DMS 273 (cell line): ENCODE data around the gene KIF20B.
"Not testable (repeated sequence)": the region's sequence is repeated elsewhere in the genome, so short reads cannot be mapped to it uniquely, and the experiment has no call there.

Source experiments
- DNase-seq: peaks from one replicate; lab custom pipeline; 2025; ENCODE audit not compliant: unreplicated experiment; lab: John Stamatoyannopoulos, UW

Gene KIF20B

DNA sequence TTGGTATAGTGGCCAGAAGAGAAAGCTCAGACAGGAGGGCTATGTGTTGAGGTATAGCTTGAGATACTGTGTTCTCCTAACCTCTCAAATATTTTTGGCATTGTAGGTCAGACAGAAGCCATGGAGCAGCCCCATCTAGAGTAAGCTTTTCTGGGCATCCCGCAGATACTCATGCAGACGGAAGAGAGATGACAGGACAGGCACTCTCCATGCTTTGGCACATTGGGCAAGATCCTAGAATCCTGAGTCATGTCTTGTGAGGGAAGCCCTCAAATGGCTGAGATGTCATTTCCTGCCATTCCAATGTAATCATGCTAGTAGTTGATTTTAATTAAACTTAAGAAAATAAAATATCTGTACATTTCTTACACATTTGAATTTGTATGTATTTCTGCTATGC, 16.8 kb upstream of the KIF20B start:
- no peak for DNase-seq

DNA sequence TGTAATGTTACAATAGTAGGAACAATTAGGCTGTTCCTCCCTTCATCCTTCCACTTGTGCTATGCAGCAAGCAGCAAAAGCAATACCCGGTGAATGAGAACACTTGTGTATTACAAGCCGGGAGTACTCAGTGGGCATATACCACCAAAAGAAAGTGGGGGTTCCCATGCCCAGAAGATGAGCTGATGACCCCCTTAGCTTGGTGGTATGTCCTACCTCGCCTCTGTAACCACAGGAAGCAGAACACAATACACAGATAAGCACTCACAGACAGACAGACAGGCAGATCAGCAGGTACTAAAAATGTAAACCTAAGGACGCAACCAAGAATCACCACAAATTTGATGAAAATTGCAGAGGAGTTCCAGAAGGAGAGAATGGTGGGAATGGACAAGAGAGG, 15.5 kb upstream of the KIF20B start:
- DNase-seq, result no peak

DNA sequence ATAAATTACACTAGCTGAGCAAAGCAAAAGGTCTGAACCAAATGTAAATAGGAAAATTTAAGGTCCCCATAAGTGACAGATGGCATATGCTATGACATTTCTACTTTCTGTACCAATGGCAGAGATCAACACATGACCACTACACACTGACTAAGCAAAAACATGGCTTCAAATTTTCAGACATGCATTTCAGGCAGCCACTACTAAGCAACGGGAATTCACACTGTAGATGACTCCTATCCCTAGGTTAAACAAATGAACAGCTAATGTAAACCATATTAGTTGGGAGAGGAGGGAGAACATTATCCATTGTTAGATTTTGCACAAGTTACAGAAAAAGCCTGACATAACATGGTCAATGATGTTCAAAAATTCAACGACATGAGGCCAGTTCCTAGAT, 11.4 kb upstream of the KIF20B start:
- DNase-seq, result no peak

DNA sequence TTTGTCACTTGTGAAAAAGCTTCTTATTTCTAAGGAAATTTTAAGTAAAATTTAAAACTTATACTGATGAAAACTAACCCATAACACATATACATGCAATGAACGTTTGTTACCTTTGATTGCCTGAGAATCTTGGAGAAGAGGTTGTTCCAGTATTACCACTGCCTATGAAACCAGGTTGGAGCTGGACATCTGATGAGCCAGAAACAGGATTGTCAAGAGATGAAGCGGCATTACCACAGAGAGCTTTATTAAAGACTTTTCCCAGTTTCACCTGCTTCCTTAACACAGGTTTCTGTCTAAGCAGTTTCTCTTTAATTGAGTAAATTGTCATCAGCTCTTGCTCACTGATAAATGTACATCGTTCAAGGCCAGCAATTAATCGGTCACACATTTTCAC, 9.0 kb upstream of the KIF20B start:
- DNase-seq, result no peak

DNA sequence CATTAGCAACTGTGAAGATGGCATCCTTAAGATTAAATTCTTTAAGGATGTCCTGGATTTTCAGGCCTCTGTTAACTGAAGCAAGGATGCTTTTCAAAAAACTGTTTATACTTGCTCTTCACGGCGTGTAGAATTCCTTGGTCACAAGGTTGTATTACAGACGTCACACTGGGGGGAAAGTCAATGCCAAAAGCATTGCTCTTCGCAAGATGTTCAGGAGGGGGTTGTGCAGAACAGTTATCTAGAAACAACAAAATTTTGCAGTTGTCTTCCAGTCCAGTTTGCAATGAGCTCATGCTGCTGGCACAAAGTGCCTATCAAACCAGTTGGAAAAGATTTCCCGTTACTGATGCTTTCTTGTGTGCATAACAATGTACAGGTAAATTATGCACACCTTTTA, 8.2 kb upstream of the KIF20B start:
- no peak for DNase-seq

DNA sequence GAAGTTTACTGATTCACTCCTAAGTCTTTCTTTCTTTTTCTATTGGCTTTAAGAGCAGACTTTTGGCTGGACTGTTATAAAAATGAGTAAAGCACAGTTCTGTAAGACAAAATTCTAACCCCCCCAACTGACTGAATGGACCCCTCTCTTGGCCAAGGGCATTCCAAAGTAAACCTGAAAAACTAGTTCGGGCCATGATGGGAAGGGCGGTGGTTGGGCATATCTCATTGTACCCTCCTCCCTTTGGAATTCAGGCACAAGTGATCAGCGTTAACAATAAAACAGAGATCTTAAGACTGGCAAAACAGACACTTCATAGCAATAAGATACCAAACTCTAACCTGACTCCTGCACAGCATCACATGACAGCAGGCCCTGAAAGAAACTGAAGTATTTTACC, 6.1 kb upstream of the KIF20B start:
- no peak for DNase-seq

DNA sequence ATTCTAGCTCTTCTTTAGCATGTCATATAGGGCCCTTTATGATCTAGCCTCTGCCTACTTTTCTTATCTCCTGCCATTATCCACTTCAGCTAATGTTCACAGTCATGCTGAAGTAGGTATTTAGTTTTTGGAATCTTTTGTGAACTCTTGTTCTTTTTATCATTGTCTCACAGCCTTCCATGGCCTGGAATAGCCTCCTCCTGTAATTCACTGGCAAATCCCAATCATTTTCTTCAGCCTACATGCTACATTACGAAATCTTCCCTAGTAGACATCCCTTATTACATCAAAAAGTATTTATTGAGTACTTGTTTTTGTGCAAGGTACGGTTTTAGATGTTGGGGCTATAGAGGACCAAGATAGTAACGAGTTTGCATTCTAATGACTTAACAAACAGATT, 3.4 kb upstream of the KIF20B start:
- DNase-seq, result no peak

DNA sequence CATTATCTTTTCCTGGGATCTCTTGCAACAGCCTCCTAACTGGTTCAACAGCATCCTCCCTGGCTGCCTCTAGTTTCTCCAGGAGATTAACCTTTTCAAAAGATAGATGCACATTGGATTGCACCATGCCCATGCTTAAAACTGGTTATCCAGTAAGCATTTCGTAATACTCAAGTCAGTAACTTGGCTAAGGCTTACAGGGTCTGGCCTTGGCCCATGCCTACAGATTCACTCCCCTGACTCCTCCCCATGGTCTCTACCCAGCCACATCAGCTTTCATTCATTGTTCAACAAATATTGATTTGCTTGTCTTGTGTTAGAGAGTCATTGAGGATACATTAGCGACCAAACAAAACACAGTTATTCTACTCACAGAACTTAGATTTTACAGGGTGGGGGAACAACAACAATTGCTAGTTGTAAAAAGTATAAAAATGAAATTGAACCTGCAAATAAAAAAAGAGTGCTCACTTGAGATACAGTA, 1.8 kb upstream of the KIF20B start:
- peak; percentile 44 for DNase-seq

DNA sequence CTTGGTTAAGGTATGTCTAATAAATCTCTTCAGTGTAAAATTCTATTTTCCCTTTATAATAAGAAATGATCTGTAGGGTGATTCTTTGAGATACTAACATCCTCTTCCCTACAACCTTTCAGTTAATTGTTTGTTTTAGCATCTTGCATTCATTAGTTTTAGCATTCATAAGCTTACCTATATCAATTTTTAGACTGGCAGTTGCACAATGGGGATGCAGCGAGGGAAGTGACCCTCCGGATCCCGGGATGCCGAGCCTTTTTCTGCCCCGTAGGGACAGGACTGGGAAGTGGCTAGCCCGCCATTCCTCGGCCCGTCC, 508 bp upstream of the KIF20B start:
- DNase-seq, result no peak

DNA sequence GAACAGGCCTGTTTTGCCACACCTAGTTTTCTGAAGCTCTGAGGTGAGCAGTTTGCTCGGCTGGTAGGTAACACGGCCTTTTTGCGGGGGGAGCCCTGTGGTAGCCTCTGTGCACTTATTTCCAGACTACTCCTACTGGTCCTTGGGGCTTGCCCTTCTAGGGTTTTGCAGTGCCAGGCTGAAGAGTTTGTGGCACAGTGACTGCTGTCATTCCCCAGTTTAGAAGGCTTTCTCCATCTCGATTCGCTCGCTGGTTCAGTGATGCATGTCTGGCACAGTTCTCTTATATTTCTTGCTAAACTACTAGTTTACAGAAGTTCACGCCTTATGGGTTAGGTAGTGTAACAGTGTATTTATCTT, 711 bp downstream of the KIF20B start:
- peak; percentile 22 for DNase-seq

DNA sequence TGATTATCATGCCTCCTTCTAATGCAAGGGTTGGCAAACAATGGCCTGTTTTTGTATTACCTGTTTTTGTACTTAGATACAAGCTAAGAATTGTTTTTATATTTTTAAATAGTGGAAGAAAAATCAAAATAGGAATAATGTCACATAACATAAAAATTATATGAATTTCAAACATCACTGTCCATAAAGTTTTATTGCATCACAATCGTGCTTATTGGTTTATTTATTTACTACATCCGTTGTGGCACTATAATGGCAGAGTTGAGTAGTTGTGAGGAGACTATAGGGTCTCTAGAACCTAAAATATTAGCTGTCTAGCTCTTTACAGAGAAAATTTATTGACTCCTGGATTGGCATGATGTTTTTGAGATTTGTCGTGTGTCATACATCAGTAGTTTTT, 4.1 kb downstream of the KIF20B start:
- no peak for DNase-seq

DNA sequence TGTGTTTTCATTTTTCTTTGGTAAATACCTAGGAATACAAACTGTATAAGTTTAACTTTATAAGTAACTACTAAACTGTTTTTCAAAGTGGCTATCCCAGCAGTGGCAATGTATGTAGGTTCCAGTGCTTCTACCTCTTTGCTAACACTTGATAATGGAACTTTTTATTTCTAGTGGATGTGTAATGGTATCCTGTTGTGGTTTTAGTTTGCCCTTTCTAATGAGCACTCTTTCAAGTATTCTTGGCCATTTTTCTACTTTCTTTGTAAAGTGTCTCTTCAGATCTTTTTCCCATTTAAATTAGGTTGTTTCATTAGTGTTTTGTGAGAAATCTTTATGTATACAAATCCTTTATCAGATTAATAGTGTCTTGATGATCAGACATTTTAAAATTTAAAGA, 4.6 kb downstream of the KIF20B start:
- DNase-seq, result no peak

DNA sequence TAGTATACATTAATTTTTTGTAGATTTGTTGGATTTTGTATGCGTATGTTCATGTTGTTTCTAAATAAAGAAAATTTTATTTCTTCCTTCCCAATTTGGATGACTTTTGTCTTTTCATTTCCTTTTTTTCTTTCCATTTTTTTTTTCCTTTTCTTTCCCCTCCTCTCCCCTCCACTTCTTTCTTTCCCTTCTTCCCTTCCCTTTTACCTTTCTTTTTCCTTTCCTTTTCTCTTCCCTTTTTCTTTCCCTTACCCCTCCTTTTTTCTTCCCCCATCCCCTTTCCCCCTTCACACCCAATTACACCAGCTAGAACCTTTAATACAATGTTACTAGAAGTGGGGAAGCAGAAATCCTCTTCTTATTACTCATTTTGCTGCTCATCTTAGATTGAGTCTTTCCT, 6.0 kb downstream of the KIF20B start:
- no peak for DNase-seq

DNA sequence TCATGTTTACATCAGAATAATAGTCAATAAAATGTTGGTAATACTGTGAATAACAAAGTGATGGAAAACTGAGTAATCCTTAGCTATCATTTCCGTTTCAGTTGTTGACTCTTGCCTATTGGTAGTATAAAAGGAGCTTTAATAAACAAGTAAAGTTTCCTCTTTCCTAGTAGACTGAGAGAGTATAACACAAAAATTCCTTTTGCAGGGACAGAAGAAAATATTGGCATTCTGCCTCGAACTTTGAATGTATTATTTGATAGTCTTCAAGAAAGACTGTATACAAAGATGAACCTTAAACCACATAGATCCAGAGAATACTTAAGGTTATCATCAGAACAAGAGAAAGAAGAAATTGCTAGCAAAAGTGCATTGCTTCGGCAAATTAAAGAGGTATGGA, 9.4 kb downstream of the KIF20B start:
- DNase-seq, result no peak

DNA sequence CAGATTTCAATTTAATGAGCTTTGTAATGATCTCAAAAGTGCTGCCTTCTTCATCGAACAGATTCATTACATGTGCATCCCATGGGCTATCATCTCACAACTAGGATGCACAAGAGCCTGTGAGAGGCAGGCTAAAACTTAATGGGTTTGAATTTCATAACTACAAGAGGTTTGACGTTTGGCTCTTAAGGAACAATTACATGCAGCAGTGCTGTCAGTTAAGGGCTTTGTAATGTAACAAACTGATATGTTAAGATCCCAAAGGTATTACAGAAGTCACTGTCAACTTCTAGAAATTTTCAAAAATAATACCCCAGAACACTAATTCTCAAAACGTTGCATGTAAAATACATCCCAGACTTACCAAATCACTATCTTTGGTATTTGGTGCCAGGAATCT, 33.2 kb downstream of the KIF20B start:
- no peak for DNase-seq

DNA sequence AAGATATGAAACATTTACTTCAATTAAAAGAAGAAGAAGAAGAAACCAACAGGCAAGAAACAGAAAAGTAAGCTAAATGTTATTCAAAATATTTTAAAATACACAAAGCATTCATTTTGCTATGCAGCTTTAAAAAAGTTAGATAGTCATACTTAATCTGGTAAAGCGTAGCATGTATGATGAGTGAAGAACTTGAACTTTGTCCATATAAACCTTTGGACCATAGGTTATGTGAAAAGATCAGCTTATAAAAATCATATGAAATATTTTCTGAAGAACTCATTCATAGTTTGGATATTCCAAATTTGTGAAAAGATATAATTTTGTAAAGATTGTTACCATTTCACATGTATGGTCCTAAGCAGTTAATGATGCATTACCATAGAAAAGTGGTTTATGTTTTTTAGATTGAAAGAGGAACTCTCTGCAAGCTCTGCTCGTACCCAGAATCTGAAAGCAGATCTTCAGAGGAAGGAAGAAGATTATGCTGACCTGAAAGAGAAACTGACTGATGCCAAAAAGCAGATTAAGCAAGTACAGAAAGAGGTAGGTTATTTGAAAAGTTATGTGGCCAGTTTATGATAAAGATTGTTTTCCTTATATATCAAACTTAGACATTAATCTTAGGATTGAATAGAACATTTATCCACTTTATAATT, 37.3 kb downstream of the KIF20B start:
- DNase-seq, result no peak

DNA sequence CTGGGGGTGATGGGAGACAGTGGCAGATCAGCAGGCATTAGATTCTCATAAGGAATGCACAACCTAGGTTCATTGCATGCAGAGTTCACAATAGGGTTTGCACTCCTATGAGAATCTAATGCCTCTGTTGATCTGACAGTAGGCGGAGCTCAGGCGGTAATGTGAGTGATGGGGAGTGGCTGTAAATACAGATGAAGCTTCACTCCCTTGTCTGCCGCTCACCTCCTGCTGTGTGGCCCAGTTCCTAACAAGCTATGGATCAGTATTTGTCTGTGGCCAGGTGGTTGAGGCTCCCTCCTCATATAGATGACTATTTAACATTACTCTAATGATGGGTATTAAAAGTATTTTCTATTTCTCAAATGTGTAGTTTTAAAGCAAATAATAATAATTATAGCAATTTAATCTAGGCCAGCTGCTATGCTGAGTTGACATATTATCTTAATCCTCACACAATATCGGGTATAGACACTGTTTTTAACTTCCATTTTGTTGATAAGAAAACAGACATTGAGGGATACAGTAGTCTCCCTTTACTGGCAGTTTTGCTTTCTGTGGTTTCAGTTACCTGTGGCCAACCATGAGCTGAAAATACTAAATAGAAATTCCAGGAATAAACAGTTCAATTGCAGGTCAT, 39.9 kb downstream of the KIF20B start:
- DNase-seq, result no peak

DNA sequence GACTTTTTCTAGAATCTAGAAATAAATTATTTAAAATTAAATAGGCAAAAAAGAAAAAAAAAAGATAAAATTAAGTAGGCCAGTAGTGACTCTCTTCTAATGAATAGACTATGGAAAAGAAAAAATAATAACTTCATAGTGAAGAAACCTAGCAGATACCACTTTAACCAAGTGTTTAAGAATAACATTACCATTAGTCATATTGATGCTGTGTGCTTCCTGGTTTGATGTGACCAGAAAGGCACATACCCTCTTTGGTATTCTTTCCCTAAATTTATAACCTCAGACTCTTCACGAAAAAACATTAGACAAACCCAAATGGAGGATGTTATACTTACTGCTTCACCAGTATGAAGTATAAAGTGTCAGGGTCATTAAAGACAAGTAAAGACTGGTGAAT, 42.6 kb downstream of the KIF20B start:
- no peak for DNase-seq

DNA sequence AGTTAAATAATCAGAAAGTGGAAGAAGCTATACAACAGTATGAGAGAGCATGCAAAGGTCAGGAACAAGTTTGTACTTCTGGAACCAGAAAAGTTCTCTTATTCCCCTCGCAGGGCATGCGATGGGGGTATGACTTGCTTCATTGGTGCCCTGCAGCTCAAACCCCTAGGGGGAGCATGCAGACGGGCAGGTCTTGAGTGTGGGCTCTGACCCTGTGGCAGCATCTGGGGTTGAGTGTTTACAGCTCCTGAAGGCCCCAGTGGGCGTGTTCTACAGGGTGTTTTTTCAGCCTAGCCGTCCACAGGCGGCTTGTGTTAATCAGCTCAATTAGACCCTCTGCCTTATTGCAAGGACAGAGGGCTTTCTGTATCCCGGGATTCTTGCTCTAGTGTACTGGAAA, 44.5 kb downstream of the KIF20B start:
- no peak for DNase-seq

DNA sequence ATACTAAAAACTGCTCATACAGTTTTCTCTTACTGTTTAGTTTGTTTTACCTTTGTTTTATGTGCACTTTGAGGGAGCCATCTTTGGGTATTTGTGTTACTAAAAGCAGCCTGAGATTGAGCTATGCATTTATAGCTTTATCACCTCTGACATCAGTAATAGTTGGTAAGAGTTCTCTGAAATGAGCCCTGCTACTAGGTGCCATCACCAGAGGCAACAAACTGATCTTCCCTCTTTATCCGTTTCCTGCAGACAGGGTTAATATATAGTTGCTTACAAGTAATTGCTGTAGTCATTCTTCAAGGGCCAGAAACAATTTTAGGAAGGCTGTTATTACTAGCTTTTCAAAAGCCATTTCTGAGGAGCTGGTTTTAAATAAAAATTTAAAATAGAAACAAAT, 49.1 kb downstream of the KIF20B start:
- no peak for DNase-seq

DNA sequence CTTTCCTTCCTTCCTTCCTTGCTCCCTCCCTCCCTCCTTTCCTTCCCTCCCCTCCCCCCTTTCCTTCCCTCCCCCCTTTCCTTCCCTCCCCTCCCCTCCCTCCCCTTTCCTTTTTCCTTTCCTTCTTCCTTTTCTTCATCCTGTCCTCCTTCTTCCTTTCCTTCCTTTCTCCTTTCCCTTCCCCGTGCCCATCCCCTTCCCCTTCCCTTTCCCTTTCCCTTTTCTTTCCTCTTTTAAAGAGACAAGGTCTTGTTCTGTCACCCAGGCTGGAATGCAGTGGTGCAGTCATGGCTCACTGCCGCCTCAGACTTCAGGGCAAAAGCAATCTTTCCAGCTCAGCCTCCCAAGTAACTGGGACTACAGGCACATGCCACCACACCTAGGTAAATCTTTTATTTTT, 54.0 kb downstream of the KIF20B start:
- no peak for DNase-seq

DNA sequence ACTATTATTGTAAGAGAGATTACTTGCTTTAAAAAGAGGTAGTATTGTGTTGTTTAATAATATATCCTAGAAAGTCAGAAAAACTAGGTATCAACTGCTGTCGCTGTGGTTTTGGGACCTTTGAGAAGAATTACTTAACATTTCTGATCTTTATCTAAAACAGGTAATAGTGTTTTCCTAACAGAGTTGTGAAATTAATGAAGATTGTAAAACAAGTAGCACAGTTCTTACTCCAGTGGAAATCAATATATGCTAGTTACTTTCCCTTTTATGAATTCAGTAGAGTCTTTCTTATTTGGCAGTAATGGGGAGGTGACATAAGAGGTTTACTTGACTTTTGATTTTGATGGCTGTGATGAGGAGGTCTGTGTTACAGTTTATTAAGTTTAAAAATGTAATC, 58.1 kb downstream of the KIF20B start:
- DNase-seq, result no peak

DNA sequence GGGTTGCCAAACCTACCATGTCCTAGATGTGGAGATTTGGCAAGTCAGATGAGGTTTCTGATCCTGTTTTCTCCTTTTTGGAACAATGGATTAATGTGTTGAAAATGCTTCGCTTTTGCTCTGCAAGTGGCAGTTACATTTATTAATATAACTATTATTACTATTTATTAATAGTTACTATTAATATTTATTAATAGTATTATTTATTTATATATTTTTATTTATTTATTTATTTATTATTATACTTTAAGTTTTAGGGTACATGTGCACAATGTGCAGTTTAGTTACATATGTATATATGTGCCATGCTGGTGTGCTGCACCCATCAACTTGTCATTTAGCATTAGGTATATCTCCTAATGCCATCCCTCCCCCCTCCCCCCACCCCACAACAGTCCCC, 62.3 kb downstream of the KIF20B start:
- not testable (repeated sequence) for DNase-seq
